Activated T-cell treated with anti-CD3 and anti-CD28 coated beads for 48 hours (primary cell): ENCODE measurements around the gene CHST11.
"Not testable (repeated sequence)": the region's sequence is repeated elsewhere in the genome, so short reads cannot be mapped to it uniquely, and the experiment has no call there.

Source experiments
- DNase-seq: peaks from one replicate; pipeline ENCODE4 v3.0.0-alpha.2; 2020; ENCODE audit warnings: low read depth

CHST11 gene

DNA sequence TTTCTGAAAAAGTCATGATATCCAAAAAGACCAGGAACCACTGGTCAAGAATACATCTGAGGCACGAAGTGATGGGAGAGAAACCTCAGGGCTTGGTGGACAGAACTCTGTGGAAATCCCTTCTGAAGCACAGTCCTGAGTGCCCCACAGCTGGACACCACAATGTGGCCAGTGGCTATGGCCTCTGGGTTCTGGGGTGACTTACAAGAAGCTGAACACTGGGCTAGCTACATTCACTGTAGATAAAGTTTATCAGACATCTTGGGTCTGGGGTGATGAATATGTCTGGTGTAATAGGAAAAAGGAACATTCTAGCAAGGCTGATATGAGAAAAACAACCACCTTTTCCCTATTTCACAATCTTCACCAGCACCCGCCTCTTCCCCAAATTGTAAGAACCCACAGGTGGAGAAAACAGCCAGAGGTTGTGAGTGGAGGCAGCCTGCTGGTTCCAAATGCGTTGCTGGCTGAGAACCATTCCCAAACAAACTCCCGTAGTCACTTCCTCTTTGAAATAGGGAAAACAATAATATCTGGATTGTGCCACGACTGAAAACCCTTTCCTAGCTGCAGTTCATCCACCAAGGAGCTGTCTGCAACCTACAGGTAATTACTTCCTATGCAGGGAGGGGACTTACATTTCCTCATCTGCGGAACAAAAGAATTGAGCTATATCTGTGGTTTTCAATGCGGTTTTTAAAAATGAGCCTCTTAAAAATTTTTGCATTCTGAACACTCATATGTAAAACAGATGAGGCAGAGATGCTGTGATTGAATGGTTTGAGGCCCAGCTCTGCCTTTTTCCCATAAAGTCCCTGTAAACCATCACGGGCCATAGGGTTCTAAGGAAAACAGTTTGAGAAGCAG, 307.7 kb downstream of the CHST11 start:
- no peak for DNase-seq

DNA sequence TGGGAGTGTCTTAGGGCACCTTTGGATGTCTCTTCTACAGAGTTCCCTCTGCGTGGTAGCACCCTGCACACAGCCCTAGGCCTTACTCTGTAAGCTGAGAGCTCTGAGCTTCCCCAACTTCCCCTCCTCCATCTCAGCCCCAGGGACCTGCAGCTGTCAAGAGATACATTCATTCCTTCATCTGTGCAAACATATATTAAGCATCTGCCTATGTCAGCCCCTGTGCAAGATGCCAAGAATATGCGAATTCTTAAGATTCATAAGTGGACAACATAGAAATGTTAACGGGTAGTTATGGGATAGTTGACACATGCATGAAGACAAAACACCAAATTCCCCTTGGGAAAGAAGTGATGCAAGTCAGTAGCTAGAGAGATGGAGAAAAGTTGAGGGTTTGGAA, 310.5 kb downstream of the CHST11 start:
- DNase-seq = no peak

DNA sequence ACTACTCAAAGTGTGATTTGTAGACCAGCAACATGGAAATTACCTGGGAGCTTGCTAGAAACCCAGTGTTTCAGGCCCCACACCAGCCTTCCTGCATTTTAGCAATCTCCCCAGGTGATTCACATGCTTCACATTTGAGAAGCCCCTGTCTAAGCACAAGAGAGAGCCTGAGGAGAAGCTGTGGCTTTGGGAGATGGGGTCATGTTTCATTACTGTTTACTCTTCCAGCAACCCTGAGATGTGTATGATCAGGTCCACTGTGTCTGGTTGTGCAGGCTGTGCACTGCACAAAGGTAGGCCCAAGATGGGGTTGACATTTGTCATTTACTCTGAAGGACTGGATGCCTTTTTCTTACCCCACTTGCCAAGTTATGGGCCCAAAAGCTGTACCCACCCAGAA, 311.3 kb downstream of the CHST11 start:
- DNase-seq = no peak

DNA sequence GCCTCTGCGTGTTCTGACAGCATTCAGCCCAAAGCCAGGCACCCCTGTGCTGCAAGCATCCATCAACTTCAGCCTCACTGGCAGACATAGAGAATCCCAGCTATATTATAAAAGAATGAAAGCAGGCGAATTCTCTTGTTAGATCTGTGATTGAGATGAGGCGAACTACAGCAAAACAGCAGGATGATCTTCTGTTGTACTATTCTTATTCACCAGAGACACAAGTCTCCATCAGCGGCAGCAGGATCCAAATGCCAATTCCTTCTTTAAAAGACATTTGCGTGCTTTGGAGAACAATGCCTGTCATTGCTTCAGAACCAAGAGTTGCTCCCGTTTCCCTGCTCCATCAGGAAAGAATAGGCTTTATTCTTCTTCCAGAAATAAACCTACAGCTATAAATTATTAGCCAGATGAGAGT, 312.4 kb downstream of the CHST11 start:
- DNase-seq = no peak

DNA sequence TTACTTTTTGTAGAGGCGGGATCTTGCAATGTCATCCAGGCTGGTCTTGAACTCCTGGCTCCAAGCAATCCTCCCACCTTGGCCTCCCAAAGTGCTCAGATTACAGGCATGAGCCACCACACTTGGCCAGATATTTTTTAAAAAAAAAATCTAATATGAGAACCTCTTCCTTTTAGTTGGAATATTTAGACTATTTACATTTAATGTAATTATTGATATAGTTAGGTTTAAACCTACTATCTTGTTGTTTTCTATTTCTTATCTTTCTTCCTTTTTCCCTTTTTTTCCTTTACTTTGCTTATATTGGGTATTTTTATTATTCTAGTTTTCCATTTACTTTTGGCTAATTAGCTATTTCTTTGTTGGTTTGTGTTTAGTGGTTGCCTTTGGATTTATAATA, 315.6 kb downstream of the CHST11 start:
- no peak for DNase-seq

DNA sequence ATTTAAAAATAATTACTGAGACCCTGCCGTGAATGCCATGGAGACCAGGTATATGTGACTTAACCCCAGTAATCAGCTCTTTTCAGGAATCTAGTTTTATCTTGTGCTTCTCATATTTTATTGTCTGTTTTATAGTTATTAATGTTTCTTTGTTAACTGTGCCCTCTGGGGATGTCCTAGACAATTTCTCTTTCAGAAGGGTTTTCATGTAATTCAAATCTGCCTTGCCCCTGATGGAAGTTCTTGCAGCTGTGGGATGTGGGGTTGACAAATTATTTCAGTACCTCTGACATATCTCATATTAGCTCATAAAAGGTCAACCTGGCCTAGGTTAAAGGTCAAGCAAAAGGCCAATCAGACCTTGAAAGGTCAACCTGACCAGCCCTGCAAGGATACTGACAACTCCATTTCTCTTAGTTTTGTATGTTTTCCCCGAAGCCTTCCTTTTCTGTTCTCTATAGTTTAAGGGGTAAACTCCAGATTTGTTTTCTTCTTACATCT, 319.0 kb downstream of the CHST11 start:
- no peak for DNase-seq

DNA sequence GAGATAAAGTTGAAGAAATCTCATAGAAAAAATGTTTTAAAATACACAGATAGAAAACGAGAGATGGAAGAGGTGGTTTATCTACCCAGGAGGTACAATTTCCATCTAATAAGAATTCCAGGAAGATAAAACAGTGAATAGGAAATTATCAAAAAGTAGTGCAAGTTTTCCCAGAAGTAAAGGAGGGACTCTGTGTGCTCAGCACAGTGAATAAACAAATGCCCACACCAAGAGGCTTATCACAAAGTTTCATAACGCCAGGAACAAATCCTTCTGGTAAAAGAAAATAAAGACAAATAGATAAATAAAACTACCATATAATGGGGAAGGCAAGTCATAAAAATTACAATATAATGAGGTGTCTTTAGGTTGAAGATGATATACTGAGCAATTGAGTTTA, 322.4 kb downstream of the CHST11 start:
- no peak for DNase-seq

DNA sequence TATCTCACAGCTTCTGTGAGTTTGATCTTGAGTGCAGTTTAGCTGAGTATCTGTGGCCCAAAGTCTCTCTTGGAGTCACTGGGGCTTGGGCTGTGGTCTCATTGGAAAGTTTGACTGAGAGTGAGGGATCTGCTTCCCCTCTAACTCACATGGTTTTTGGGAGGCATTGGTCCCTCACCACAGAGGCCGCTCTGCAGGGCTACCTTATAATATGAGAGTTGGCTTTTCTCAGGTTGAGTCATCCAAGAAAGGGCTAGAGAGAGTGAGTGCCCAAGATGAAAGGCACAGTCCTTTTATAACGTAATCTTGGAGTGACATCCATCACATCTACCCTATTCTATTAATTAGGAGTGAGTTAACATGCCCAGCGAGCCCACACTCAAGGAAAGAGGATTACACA, 325.5 kb downstream of the CHST11 start:
- no peak for DNase-seq

DNA sequence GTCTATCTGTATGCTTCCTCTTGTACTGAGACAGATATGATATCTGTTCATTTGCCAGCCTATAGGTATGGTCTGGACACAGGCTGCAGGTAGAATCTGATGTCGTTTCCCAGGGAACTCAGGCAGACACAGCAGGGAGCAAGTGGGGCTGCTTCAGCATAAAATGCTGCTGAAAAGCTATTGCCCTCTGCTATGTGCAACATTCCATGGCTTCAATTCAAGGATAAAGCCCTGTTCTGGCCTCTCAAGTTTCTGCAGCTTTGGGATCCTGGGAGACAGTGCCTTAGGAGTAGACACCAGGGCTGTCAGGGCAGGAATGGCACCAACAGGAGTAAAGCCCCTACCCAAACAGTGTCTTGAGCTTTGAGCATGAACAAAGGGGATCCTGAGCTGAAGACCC, 327.8 kb downstream of the CHST11 start:
- DNase-seq = no peak

DNA sequence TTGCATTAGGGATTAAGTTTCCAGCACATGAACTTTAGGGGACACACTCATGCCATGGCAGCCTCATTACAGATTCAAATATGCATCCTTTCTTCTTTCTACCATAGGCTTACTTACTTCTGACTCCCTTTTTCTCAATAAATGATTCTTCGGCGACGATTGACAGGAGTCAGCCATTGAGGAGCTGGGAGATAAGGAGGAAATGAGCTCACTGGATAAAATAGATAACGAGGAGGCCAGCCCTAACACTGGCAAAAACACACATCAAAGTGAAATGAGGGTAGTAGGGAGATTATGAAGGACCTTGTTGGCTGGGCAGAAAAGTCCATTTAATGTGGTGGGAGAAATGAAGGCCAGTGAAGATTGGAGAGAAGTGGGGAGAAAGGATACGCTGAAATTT, 329.1 kb downstream of the CHST11 start:
- DNase-seq = no peak

DNA sequence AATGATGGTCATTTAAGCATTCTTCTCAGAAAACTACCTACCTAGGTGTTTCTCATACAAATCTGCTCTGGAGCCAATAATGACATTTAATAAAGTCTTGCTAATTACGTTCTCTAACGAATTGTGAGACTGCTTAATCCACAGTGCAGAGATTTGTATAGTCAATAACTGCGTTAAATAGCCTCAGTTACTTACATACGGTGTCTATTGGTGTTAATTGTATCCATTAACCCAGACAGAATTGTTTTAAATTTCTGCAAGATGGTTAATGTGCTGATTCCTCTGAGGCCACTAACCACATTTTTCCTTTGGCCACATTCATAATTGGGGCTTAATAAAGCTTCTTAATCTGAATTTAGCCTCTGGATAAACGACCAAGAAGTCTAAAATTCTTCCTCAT, 329.6 kb downstream of the CHST11 start:
- no peak for DNase-seq

DNA sequence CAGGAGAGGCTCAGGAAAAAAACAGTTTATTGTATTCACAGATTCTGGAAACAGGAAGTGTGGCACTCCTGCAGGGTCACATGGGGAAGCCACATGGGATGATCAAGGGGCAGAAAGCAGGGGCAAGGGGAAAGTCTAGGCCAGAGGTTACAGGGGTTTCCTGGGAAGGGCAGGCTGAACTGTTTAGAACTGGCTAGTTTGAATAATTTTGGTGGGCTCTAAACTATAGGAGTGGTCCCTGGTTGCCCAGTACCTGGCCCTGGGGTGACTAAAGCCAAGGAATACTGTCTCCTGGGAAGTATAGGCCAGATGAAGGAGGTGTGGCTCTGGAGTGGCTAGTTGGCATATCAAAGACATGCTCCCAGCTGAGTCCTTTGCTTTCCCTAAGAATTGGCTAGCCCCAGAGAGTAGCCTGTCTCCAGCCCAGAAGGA, 332.1 kb downstream of the CHST11 start:
- DNase-seq = no peak

DNA sequence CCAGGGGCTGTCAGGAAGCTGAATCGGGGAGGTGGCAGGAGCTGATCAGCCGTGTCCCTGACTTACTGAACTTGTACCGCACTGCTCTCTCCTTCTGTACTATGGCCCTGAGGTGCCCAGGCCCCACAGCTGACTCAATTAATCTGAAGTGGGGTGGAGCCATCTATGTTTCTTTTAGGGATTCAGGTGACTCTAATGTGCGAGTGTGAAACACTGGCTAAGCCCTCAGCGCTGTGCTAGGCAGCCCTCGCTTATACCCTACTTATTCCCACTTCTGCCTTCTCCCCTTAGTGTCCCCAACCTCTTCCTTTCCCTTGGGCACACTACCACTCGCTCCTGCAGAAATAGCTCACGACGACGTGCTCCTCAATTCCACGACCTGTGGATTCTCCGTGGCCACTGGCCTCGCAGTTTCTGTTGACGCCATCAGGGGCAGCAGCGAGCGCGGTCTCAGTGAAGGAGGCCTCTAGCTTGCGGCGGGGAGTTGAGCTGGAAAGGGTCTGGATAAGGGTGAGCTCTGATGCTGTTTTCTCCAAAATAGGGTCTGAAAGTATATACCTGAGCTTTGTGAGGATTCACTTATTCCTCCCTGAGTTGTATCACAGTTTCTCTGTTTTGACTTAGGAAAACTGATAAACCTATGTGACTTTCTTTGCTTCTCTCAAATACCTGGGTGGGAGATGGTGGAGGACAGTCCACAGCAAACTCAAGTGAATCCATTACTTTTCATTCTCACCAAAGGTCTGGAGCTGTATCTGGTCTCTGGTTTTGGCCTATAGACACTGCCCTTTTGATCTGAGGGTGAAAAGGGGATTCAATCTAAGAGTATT, 333.8 kb downstream of the CHST11 start:
- peak; percentile 29 for DNase-seq

DNA sequence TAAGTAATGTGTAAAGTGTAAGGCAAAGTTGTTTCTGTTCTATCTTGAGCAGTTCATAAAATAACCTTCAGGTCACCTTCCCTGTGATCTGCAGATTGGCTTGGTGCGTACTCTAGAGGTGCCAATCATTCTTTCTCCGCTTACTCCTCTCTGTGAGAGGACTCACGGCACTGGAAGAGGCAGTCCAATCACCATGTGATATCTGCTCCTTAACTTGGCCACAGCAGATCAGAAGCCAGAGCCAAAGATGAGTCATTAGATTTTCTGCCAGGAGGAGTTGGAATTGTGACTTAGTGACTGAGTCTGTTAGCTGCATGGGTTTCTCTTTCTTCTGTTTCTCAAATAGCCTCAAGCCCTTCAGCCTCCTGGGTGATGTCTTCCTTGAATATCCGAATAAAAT, 335.8 kb downstream of the CHST11 start:
- DNase-seq = no peak

DNA sequence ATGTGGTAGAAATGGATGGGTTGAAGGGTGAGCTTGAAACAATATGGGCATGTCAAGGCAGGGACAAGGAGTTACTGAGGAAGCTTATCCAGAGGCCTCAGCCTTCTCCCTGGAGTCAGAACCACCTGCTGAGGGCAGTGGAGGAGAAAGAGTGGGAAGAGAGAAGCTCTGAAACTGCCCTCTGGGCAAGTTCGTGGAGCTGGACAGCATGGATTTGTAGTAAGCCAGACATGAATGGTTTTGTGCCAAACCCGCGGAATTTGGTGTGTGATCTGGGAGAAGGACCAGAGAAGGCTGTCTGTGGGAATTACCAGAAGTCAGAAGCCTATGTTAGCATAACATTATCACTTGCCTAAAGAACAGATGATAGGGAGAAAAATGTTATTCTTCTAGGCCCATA, 336.5 kb downstream of the CHST11 start:
- DNase-seq = no peak

DNA sequence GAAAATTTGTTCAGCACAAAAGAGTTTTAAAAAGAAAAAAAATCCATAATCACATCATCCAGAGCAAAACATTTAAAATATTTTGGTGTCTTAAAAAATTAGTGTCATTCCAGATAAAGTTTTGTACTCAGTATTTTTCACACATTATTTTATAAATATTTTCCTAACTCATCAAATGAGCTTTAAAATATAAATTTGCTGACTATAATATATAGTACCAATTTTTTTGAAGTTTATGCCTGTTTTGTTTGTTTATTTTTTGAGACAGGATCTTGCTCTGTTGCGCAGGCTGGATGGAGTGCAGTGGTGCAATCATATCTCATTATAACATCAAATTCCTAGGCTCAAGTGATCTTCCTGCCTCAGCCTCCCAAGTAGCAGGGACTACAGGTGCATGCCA, 337.2 kb downstream of the CHST11 start:
- DNase-seq = no peak

DNA sequence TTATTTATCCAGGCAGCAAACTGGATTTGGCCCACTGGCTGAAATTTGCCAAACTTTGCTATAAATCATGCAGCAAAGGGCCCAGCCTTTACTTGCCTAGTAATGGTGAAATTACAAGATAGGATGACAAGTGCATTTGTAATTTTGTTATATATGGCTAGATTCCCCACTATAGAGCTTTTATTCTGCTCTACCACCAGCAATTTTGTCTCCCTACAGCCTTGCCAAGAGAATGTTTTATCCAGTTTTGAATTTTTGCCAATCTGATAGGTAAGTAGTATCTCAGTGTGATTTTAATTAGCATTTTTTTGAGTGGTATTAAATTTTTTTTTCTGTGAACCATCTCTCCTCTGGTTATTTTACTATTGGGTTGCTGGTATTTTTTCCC, 339.7 kb downstream of the CHST11 start:
- DNase-seq = no peak

DNA sequence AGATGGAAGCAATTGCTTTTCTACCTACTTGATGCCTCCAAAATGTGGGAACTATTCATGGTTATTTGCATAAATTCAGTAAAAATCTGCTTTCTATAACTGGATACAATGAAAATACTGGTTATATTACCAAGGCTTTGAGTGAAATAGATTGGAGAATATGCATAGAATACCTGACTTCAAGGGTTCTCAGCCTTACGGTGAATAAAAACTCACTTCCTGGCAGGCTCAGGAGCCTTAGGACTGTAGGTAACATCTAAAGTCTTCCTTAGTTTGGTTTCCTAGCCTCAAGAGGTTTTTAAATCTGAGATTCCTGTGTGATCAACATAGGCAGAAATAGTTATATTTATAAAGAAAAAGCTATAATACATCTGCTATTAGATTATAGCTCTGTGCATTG, 342.7 kb downstream of the CHST11 start:
- no peak for DNase-seq

DNA sequence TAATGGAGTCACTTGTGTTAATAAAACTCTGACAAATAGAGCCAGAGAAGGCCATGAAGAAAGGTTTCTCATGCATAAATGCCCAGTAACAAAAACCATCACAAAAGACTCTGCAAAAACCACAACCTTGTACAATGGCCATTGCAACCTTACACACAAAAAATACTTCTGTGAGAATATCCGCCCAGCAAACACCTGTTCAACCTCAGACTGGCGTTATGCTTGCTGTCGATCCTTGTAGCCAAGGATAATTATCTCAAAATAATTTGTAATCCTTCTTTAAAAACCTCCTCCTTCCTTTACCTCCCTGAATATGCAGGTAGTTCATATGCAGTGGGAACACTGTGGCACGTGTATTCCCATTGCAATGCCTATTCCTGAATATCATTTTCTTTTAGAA, 344.3 kb downstream of the CHST11 start:
- DNase-seq = no peak

DNA sequence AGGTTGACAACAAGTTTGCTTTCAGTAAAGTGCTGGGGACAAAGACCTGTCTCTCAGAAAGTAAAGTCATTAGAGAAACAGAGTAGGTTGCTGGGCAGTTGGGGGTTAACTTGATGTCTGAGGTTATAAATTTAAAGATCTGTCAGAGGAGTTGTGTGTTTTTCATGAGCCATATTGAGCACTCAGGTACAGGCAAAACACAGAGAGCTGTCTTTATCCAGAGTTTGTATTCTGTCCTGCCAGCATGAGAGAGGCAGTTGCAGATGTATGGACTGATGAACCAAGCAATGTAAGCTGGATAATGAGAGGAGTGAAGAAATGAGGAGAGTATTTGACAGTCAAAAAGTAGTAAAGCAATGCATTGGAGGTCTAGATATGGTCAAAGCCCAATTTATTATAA, 344.7 kb downstream of the CHST11 start:
- no peak for DNase-seq

DNA sequence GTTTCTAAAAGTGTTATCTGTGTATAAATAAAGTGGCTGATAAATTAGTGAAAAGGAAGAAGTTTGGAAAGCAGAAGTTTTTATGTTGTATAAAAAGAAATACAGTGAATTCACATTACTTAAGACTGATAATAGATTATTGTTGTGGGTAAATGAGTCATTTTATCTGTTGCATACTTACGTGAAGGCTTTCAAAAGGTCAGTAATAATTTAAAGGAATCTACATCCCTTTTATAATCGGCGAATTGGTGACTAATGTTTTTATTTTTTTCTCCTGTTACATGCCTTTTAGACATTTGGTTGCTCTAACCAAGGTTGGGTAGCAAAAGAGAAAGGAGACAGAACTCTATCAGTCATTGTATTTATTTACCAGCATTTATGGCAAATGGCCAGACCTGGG, 345.5 kb downstream of the CHST11 start:
- DNase-seq = no peak

DNA sequence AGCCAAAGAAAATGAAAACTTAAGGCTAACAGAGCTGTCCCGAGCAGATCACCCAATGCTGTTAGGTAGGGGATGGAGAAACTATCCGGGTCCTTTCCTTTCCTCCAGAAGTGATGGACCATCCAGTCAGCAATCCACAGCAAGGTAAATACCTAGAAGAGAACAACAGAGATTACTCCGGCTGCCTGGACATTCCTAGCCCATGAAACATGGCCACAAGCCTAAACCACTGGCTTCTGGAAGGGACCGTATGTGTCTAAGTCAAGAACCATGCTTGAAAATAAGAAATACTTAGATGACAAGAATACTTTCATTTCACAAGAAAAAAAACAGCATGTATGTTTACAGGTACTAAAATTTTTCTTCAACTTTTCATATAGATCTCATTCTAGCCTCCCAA, 348.4 kb downstream of the CHST11 start:
- no peak for DNase-seq

DNA sequence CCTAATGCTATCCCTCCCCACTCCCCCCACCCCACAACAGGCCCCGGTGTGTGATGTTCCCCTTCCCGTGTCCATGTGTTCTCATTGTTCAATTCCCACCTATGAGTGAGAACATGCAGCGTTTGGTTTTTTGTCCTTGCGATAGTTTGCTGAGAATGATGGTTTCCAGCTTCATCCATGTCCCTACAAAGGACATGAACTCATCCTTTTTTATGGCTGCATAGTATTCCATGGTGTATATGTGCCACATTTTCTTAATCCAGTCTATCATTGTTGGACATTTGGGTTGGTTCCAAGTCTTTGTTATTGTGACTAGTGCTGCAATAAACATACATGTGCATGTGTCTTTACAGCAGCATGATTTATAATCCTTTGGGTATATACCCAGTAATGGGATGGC, 349.4 kb downstream of the CHST11 start:
- not testable (repeated sequence) for DNase-seq
